Neural cell (in vitro differentiated cells): ENCODE measurements around the gene GTF3C2. TPM values are rescaled to one million over a fixed set of nuclear protein-coding genes. Genes with fewer than 3 reads are reported as not detected.

Experiments
- H2AFZ ChIP-seq: fragments of 200-600, 300-800 bp; sonication (generic), shearing (Covaris generic); 2 replicates; pipeline ENCODE4 v1.6.0; 2014; ENCODE audit warnings: low read depth, mild to moderate bottlenecking, antibody characterized with exemption, low read length, moderate library complexity
- H3F3A ChIP-seq: fragments of 200-600 bp; shearing (Covaris generic); 2 replicates; pipeline ENCODE4 v1.6.1; 2016; ENCODE audit warnings: mild to moderate bottlenecking, moderate library complexity, mixed read lengths, antibody characterized with exemption, low read length; ENCODE audit not compliant: insufficient read depth, poor library complexity, severe bottlenecking
- H3K27ac ChIP-seq: fragments of 200-600, 300-800 bp; sonication (generic), shearing (Covaris generic); 2 replicates; pipeline ENCODE4 v1.5.1; 2014; ENCODE audit warnings: mild to moderate bottlenecking, low read length, moderate library complexity
- H3K27me3 ChIP-seq: fragments of 300-800, 200-600 bp; sonication (generic), shearing (Covaris generic); 2 replicates; pipeline ENCODE4 v1.6.0; 2014; ENCODE audit warnings: mild to moderate bottlenecking, low read depth, low read length, moderate library complexity; ENCODE audit not compliant: insufficient read depth
- H3K36me3 ChIP-seq: fragments of 300-800, 200-600 bp; sonication (generic), shearing (Covaris generic); 2 replicates; pipeline ENCODE4 v1.5.1; 2014; ENCODE audit warnings: mild to moderate bottlenecking, antibody characterized with exemption, low read length, moderate library complexity; ENCODE audit not compliant: insufficient read depth
- H3K4me2 ChIP-seq: fragments of 300-800, 200-600 bp; sonication (generic), shearing (Covaris generic); 2 replicates; pipeline ENCODE4 v1.6.0; 2014; ENCODE audit warnings: mild to moderate bottlenecking, low read length
- H3K4me3 ChIP-seq: fragments of 300-800, 200-600 bp; sonication (generic), shearing (Covaris generic); 2 replicates; pipeline ENCODE4 v1.5.1; 2014; ENCODE audit warnings: mild to moderate bottlenecking, low read length, moderate library complexity
- H3K79me2 ChIP-seq: fragments of 200-600 bp; shearing (Covaris generic); replicated peaks from 2 replicates; pipeline ENCODE4 v1.6.0; 2014; ENCODE audit warnings: mild to moderate bottlenecking, low read length, moderate library complexity; ENCODE audit not compliant: insufficient read depth
- H3K9ac ChIP-seq: fragments of 300-800, 200-600 bp; sonication (generic), shearing (Covaris generic); 2 replicates; pipeline ENCODE4 v1.6.1; 2016; ENCODE audit warnings: mild to moderate bottlenecking, low read length, mixed read lengths
- H3K9me2 ChIP-seq: fragments of 200-600 bp; shearing (Covaris generic); 2 replicates; pipeline ENCODE4 v1.6.1; 2016; ENCODE audit warnings: mild to moderate bottlenecking, low read length, mixed read lengths; ENCODE audit not compliant: insufficient read depth
- H3K9me3 ChIP-seq: fragments of 200-600, 300-800 bp; sonication (generic), shearing (Covaris generic); 2 replicates; pipeline ENCODE4 v1.6.1; 2016; ENCODE audit warnings: mild to moderate bottlenecking, mixed run types, low read length, moderate library complexity, mixed read lengths
- H4K20me1 ChIP-seq: fragments of 200-600 bp; shearing (Covaris generic); 2 replicates; pipeline ENCODE4 v1.6.1; 2016; ENCODE audit warnings: mild to moderate bottlenecking, mixed run types; ENCODE audit not compliant: insufficient read depth
- CTCF ChIP-seq: fragments of 450-650 bp; IDR thresholded peaks from 2 replicates; pipeline ENCODE4 v1.5.1; 2014; ENCODE audit warnings: antibody characterized with exemption, mild to moderate bottlenecking, moderate library complexity; ENCODE audit not compliant: poor library complexity, severe bottlenecking
- EP300 ChIP-seq: fragments of 450-650 bp; conservative IDR thresholded peaks from 2 replicates; pipeline ENCODE4 v1.6.1; 2014; ENCODE audit warnings: antibody characterized with exemption, mild to moderate bottlenecking, moderate library complexity; ENCODE audit not compliant: poor library complexity, severe bottlenecking
- EZH2 ChIP-seq: fragments of 200-600, 300-800 bp; shearing (Covaris generic), sonication (generic); IDR thresholded peaks from 2 replicates; pipeline ENCODE4 v1.6.1; 2014; ENCODE audit warnings: antibody characterized with exemption, low read length, borderline replicate concordance, mild to moderate bottlenecking; ENCODE audit not compliant: insufficient read depth, poor library complexity, severe bottlenecking
- MXI1 ChIP-seq: fragments of 450-650 bp; conservative IDR thresholded peaks from 2 replicates; pipeline ENCODE4 v1.6.1; 2014; ENCODE audit warnings: antibody characterized with exemption, mild to moderate bottlenecking; ENCODE audit not compliant: poor library complexity, severe bottlenecking
- POLR2AphosphoS5 ChIP-seq: IDR thresholded peaks from 2 replicates; pipeline ENCODE4 v1.6.1; 2012
- RAD21 ChIP-seq: fragments of 450-650 bp; conservative IDR thresholded peaks from 2 replicates; pipeline ENCODE4 v1.6.1; 2014; ENCODE audit warnings: antibody characterized with exemption, mild to moderate bottlenecking, moderate library complexity
- REST ChIP-seq: IDR thresholded peaks from 2 replicates; pipeline ENCODE4 v1.6.1; 2012; ENCODE audit warnings: borderline replicate concordance
- SMC3 ChIP-seq: fragments of 450-650 bp; conservative IDR thresholded peaks from 2 replicates; pipeline ENCODE4 v1.6.1; 2014; ENCODE audit warnings: antibody characterized with exemption, mild to moderate bottlenecking, moderate library complexity; ENCODE audit not compliant: poor library complexity
- TAF1 ChIP-seq: IDR thresholded peaks from 2 replicates; pipeline ENCODE4 v1.6.1; 2012; ENCODE audit warnings: low read depth
- polyA plus RNA-seq: library from polyadenylated mRNA; depleted of rRNA; stranded (reverse); fragments of >200 nt; gene quantifications from 2 replicates; pipeline ENCODE4 v1.2.3, GENCODE V29; 2014

The GTF3C2 gene
- polyA plus RNA-seq, 1 donor from 2014 or later = 27.8 TPM

- Histone ChIP-seq H3K9me3 (no peaks in the 10 kb centered on the region), H2AFZ (no peak overlapping the region), H3K79me2 (no peaks in the 10 kb centered on the region), H3F3A (no peaks in the 10 kb centered on the region), H3K4me3 (no peak overlapping the region), H3K4me2 (no peak overlapping the region), H4K20me1 (no peaks in the 10 kb centered on the region), H3K27ac (no peak overlapping the region), H3K27me3 (peaks cover 19% of the 10 kb centered on the region), H3K9ac (no peak overlapping the region), H3K9me2 (no peaks in the 10 kb centered on the region), H3K36me3 (no peaks in the 10 kb centered on the region)
- no peak for TF ChIP-seq RAD21
- TF ChIP-seq REST = no peak
- TF ChIP-seq EP300 = no peak
- TF ChIP-seq SMC3 = no peak
- no peak for TF ChIP-seq EZH2
- TF ChIP-seq MXI1 = no peak
- no peak for TF ChIP-seq POLR2AphosphoS5
- no peak for TF ChIP-seq TAF1
- TF ChIP-seq CTCF = no peak
Measured at GRCh38 chr2:27312152-27312551, 44.4 kb downstream of the GTF3C2 start.

DNA sequence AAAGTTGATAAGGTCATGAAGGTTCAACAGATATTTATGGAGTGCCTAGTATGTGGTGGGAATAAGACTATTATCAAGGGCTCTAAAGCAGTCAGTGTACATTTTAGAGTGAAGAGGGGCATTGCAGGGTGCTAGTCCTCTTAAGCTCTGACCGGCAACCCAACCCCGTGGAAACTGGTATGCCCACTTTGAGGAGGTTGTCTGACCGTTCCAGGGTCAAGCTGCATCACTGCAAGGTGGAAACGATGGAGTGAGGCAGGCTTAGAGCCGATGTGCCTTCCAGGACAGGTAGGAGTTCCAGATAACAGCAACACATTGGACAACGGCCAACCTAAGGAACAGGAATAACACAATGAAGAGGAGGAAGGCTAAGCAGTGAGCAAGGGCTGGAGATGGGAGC lies 46.9 kb downstream of the GTF3C2 start:
- no peak overlapping the region for H3K27ac ChIP-seq
- no peaks in the 10 kb centered on the region for H4K20me1 ChIP-seq
- H3K9ac ChIP-seq = no peak overlapping the region
- H3K9me2 ChIP-seq = no peaks in the 10 kb centered on the region
- no peaks in the 10 kb centered on the region for H3K36me3 ChIP-seq
- H3F3A ChIP-seq = no peaks in the 10 kb centered on the region
- no peak overlapping the region for H2AFZ ChIP-seq
- no peak for TF ChIP-seq TAF1
- no peak for TF ChIP-seq REST
- no peak for TF ChIP-seq EZH2
- no peak for TF ChIP-seq MXI1
- no peak for TF ChIP-seq EP300
- TF ChIP-seq SMC3 = no peak
- no peaks in the 10 kb centered on the region for H3K9me3 ChIP-seq
- H3K27me3 ChIP-seq = peaks cover 44% of the 10 kb centered on the region
- no peak overlapping the region for H3K4me3 ChIP-seq
- no peak overlapping the region for H3K4me2 ChIP-seq
- H3K79me2 ChIP-seq = no peaks in the 10 kb centered on the region
